GM12878 (cell line): Measurements from ENCODE around the gene POLR2B. TPM values are rescaled to one million over a fixed set of nuclear protein-coding genes. Genes with fewer than 3 reads are reported as not detected.

Experiments
- ATAC-seq: fragments of 200-7000 bp; cut with Tn5 transposase; 3 replicates; pipeline ENCODE4 v1.9.1; 2020; ENCODE audit warnings: mild to moderate bottlenecking, moderate library complexity
- BruUV-seq: library from RNA; stranded (reverse); fragments of 400-500 nt; replicated peaks from 2 replicates; lab custom pipeline; 2021; lab: Mats Ljungman, UMichigan
- CTCF ChIA-PET: fragments of 300-600 bp; sonication (Branson Sonifier 250); formaldehyde crosslinking; extraction: SDS; loops from one replicate; lab custom pipeline; 2021; ENCODE audit warnings: inconsistent platforms; lab: Yijun Ruan, JAX
- POLR2A ChIA-PET: fragments of 350-600 bp; formaldehyde crosslinking; extraction: SDS; loops from one replicate; lab custom pipeline; 2021; ENCODE audit warnings: inconsistent platforms; lab: Charles Lee
- RAD21 ChIA-PET: fragments of 300-600 bp; sonication (Branson Sonifier 250); formaldehyde crosslinking; loops from one replicate; lab custom pipeline; 2023; ENCODE audit warnings: antibody characterized with exemption; ENCODE audit not compliant: unreplicated experiment; lab: Charles Lee
- SMC1A ChIA-PET: fragments of 300-600 bp; sonication (Branson Sonifier 250); formaldehyde crosslinking; loops from one replicate; lab custom pipeline; 2023; ENCODE audit not compliant: unreplicated experiment, uncharacterized antibody; lab: Charles Lee
- DNase-seq: peaks from one replicate; pipeline ENCODE4 v3.0.0-alpha.2; 2011; ENCODE audit warnings: low read depth, low spot score
- FAIRE-seq: peaks from 3 replicates; lab custom pipeline; 2011; peaks lifted over from hg19 to GRCh38; lab: Jason Lieb, UNC
- H2AFZ ChIP-seq: 2 replicates; pipeline ENCODE4 v1.6.0; 2011; ENCODE audit warnings: low read depth, low read length, control low read depth; ENCODE audit not compliant: control insufficient read depth
- H3K27ac ChIP-seq: 2 replicates; pipeline ENCODE4 v1.5.1; 2011; ENCODE audit warnings: control low read depth; ENCODE audit not compliant: control insufficient read depth, insufficient read depth
- H3K27me3 ChIP-seq, 2 experiments: replicated peaks in 1 of 2; 2 replicates each; pipeline versions ENCODE4 v1.6.0 to v1.6.1; 2011; ENCODE audit warnings: low read length in 1 of 2; ENCODE audit not compliant: control insufficient read depth in 2 of 2, insufficient read depth in 2 of 2
- H3K36me3 ChIP-seq, 2 experiments: 2 replicates each; pipeline ENCODE4 v1.5.1; 2011; ENCODE audit warnings: low read length in 1 of 2; ENCODE audit not compliant: control insufficient read depth in 2 of 2, insufficient read depth in 2 of 2
- H3K4me1 ChIP-seq: 2 replicates; pipeline ENCODE4 v1.6.1; 2011; ENCODE audit warnings: mild to moderate bottlenecking, low read length, moderate library complexity, mixed read lengths; ENCODE audit not compliant: control insufficient read depth, insufficient read depth
- H3K4me2 ChIP-seq: 2 replicates; pipeline ENCODE4 v1.6.0; 2011; ENCODE audit warnings: control low read depth; ENCODE audit not compliant: control insufficient read depth, insufficient read depth
- H3K4me3 ChIP-seq: fragments of 200-600 bp; sonication (generic); 2 replicates; pipeline ENCODE4 v1.5.1; 2016
- H3K79me2 ChIP-seq: 2 replicates; pipeline ENCODE4 v1.6.0; 2011; ENCODE audit warnings: low read length; ENCODE audit not compliant: control insufficient read depth, insufficient read depth
- H3K9ac ChIP-seq: 2 replicates; pipeline ENCODE4 v1.8.0; 2011; ENCODE audit warnings: low read length, control low read depth, mixed read lengths; ENCODE audit not compliant: control insufficient read depth, insufficient read depth
- H3K9me3 ChIP-seq: replicated peaks from 3 replicates; pipeline ENCODE4 v1.5.1; 2011; ENCODE audit warnings: mild to moderate bottlenecking, low read length; ENCODE audit not compliant: control insufficient read depth, insufficient read depth
- H4K20me1 ChIP-seq: 2 replicates; pipeline ENCODE4 v1.6.0; 2011; ENCODE audit not compliant: control insufficient read depth, insufficient read depth
- BACH1 ChIP-seq: fragments of 450-650 bp; IDR thresholded peaks from 2 replicates; pipeline ENCODE4 v1.6.1; 2017; ENCODE audit warnings: mild to moderate bottlenecking, borderline replicate concordance
- CHD1 ChIP-seq: IDR thresholded peaks from 2 replicates; pipeline ENCODE4 v1.6.1; 2012; ENCODE audit warnings: low read depth, low read length, improper control_type of control experiment
- CHD4 ChIP-seq: fragments of 200-600 bp; sonication (generic); IDR thresholded peaks from 2 replicates; pipeline ENCODE4 v1.6.1; 2016; ENCODE audit warnings: mild to moderate bottlenecking
- EZH2 ChIP-seq: IDR thresholded peaks from 2 replicates; pipeline ENCODE4 v1.6.1; 2012; ENCODE audit warnings: low read depth, mild to moderate bottlenecking, control low read depth, inconsistent platforms, low read length, borderline replicate concordance; ENCODE audit not compliant: control insufficient read depth
- HDAC2 ChIP-seq: fragments of 200-600 bp; sonication (generic); IDR thresholded peaks from 2 replicates; pipeline ENCODE4 v1.6.1; 2017
- IRF5 ChIP-seq: fragments of 450-650 bp; IDR thresholded peaks from 2 replicates; pipeline ENCODE4 v1.6.1; 2017; ENCODE audit warnings: borderline replicate concordance
- KDM1A ChIP-seq: fragments of 200-600 bp; sonication (generic); IDR thresholded peaks from 2 replicates; pipeline ENCODE4 v1.6.1; 2016; ENCODE audit warnings: borderline replicate concordance
- PBX3 ChIP-seq: IDR thresholded peaks from 2 replicates; pipeline ENCODE4 v1.6.1; 2011; ENCODE audit warnings: mild to moderate bottlenecking, low read depth, low read length, moderate library complexity; ENCODE audit not compliant: insufficient replicate concordance
- POLR2AphosphoS5 ChIP-seq: IDR thresholded peaks from 2 replicates; pipeline ENCODE4 v1.6.1; 2011; ENCODE audit warnings: mild to moderate bottlenecking, low read length, inconsistent platforms
- SREBF1 ChIP-seq: IDR thresholded peaks from 2 replicates; pipeline ENCODE4 v1.6.1; 2012; ENCODE audit warnings: mild to moderate bottlenecking, low read length
- SRF ChIP-seq, 2 experiments: IDR thresholded peaks; 2 replicates each; pipeline ENCODE4 v1.6.1; 2011; ENCODE audit warnings: low read depth in 2 of 2, low read length in 2 of 2, mild to moderate bottlenecking in 1 of 2, moderate library complexity in 1 of 2
- TCF7 ChIP-seq: IDR thresholded peaks from 2 replicates; pipeline ENCODE4 v1.6.1; 2014; ENCODE audit warnings: antibody characterized with exemption, borderline replicate concordance
- ZBTB33 ChIP-seq: fragments of 450-650 bp; IDR thresholded peaks from 2 replicates; pipeline ENCODE4 v1.6.1; 2017; ENCODE audit warnings: mild to moderate bottlenecking
- WGBS: methylation state at CpG from one replicate; pipeline ENCODE4 v1.1.6; 2016; ENCODE audit warnings: low lambda C conversion rate; ENCODE audit not compliant: insufficient replicate concordance, insufficient coverage; ENCODE audit errors: missing lambda C conversion rate; 5-methylcytosine and 5-hydroxymethylcytosine counted together
- in situ Hi-C: fragments of 300-500 bp; cut with MboI; formaldehyde crosslinking; loops from 9 replicates; pipeline ENCODE4 v1.14.3; 2018; ENCODE audit warnings: mixed read lengths
- intact Hi-C: fragments of 100-400 bp; cut with micrococcal nuclease; formaldehyde crosslinking; loops from one replicate; pipeline ENCODE4 v1.14.2; 2022; ENCODE audit not compliant: unreplicated experiment
- polyA plus RNA-seq, 11 experiments: library from polyadenylated mRNA; depleted of rRNA in 4 of 11; unstranded in 6 of 11; stranded (reverse) in 5 of 11; fragments of >200 nt; fragmentation: Nextera tagmentation in 4 of 11; fragmentation: Illumina TruSeq in 1 of 11; extraction: Ambion mirVana in 4 of 11; extraction: Trizol in 1 of 11; gene quantifications; 1 replicate in 1 of 11; 2 replicates in 10 of 11; pipeline versions ENCODE4 v1.2.1 to v1.2.3, GENCODE V29; 2011 to 2016; ENCODE audit warnings: inconsistent platforms in 2 of 11, missing spikeins in 2 of 11, low read depth in 1 of 11
- total RNA-seq, 4 experiments: library from RNA; depleted of rRNA in 3 of 4; stranded (reverse); fragments of >200 nt in 3 of 4; fragmentation: Illumina TruSeq in 1 of 4; extraction: Trizol in 1 of 4; gene quantifications; 2 replicates each; pipeline versions ENCODE4 v1.2.1 to v1.2.3, GENCODE V29; 2013 to 2021

The POLR2B gene
- total and polyA plus RNA-seq, 10 of the 15 experiments (the other 5 are each of a cell fraction or from before 2014, with no cell fraction given), result 46.0 to 183 (median 99.2) TPM

GRCh38 chr4:56977321-56978012 lies 1.2 kb upstream of the POLR2B start, which contains the start of gene NOA1 (continued):
- peak; percentile 60 for TF ChIP-seq IRF5
- peak; percentile 97 for TF ChIP-seq POLR2AphosphoS5
- TF ChIP-seq HDAC2, result no peak
- no peak for TF ChIP-seq EZH2
- TF ChIP-seq SRF (IDR thresholded peaks at IDR 0.05; ENCODE audit: low read depth in 2 of 2, low read length in 2 of 2), result peak; percentile 8 to 83; a peak in 2 of 4 replicates

- Histone ChIP-seq H3K4me2 (peak overlapping the region; percentile 76), H3K9ac (peak overlapping the region; percentile 98), H2AFZ (no peak overlapping the region), H3K27me3 (no peaks in the 10 kb centered on the region), H3K4me3 (peak overlapping the region; percentile 92), H3K27ac (peak overlapping the region; percentile 92), H3K79me2 (peaks cover 85% of the 10 kb centered on the region), H3K9me3 (no peaks in the 10 kb centered on the region; the same call in 2 of the 3 replicates), H4K20me1 (peaks cover 10% of the 10 kb centered on the region), H3K36me3 (no peaks in the 10 kb centered on the region), H3K4me1 (peaks cover 4% of the 10 kb centered on the region)
- intact Hi-C loops, result loop anchor here (2.0 to 5.0 kb wide), 2 partner anchors 543 to 1032 kb away; partner anchors contain the start of genes CEP135 and PAICS
- DNase-seq (no peak), ATAC-seq (peak; percentile 14), FAIRE-seq (no peak)
- RAD21 ChIA-PET, result interaction anchor here (0.6 to 3.9 kb wide), 5 partner anchors 11 to 556 kb away, joined by 3 to 43 read pairs (median 12); partner anchors contain the start of genes PAICS, PPAT and REST
- SMC1A ChIA-PET, result interaction anchor here (1.0 to 3.3 kb wide), 8 partner anchors 9 to 544 kb away, joined by 3 to 18 read pairs (median 4); partner anchors contain the start of genes PAICS and REST
- CTCF ChIA-PET, result interaction anchor here (0.7 to 2.4 kb wide), 5 partner anchors 9 to 210 kb away, joined by 3 to 7 read pairs (median 5); no protein-coding TSS in a partner anchor
- WGBS, result 2% methylated on average over 21 of the region's 21 CpGs
- in situ Hi-C loops, result no loop called here
- POLR2A ChIA-PET, result interaction anchor here (0.6 to 4.1 kb wide), 11 partner anchors 9 to 1434 kb away, joined by 3 to 31 read pairs (median 4); partner anchors contain the start of genes AASDH, PAICS, PPAT and REST
- BruUV-seq, result no TSS peak
- no peak for TF ChIP-seq KDM1A
- peak; percentile 66 for TF ChIP-seq PBX3
- TF ChIP-seq CHD4, result no peak
- TF ChIP-seq TCF7, result no peak
- no peak for TF ChIP-seq SREBF1
- TF ChIP-seq CHD1, result no peak
- TF ChIP-seq ZBTB33, result no peak
- TF ChIP-seq BACH1, result no peak
These were observed 851 bp downstream of the POLR2B start for GRCh38 chr4:56979421-56980072.
